ENCODE data around the gene STX1B.

STX1B gene

DNA sequence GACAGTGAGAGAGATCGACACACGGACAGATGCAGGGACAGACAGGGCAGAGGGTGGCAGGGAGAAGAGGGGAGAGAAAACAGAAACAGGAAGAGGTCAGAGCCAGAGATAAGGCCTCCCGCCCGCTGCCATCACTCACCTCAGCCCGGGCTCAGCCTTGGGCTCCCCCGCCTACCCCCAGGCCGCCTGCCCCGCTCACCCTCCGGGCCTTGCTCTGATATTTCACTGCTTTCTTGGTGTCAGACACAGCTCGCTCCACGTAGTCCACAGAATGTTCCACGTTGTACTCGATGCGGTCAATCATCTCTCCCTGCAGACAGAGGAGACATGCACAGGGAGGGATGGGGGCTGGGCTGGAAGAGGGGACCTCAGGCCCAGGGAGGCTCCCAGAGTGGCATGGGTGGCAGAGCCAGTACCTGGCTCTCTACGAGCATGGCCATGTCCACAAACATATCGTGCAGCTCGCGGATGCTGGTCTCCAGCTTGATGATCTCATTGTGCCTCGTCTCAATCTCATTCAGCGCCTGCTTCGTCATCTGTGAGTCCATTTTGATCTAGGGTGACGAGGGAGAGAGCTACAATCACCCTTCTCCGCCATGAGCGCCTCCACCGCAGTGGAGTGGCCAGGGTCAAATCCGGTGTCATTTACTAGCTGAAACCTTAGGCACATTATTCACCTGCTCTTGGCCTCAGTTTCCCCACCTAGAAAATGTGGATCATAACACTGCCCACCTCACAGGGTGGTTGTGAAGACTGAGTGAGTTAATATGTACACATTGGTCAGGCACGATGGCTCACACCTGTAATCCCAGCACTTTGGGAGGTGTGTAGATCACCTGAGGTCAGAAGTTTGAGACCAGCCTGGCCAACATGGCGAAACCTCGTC, 17.3 kb downstream of the STX1B start:
- no peak for DNase-seq

DNA sequence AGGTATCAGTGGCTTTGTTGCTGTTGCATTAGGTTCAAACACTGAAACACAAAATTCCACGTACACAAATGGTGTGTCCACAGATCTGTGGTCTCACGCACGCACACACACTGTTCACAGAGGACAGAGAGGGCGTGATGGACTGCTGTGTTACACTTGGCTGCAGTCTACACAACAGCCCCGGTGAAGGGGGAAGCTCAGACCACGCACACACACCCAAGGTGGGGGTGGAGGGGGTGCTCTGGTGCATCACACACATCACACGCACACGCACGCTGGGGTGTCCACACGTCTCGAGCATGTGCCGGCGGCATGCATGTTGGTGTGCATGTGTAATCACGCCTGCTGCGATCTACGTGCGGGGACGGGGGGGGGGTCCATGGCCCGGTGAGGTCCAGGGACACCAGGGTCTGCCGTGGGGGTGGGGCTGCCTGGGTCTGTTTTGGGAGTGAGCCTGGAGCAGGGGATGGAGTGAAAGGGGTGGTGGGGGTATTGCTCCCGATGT, 18.1 kb downstream of the STX1B start:
- no peak for DNase-seq

- DNase-seq = no peak
Measured at GRCh38 chr16:30991052-30991451, 19.4 kb downstream of the STX1B start.

DNA sequence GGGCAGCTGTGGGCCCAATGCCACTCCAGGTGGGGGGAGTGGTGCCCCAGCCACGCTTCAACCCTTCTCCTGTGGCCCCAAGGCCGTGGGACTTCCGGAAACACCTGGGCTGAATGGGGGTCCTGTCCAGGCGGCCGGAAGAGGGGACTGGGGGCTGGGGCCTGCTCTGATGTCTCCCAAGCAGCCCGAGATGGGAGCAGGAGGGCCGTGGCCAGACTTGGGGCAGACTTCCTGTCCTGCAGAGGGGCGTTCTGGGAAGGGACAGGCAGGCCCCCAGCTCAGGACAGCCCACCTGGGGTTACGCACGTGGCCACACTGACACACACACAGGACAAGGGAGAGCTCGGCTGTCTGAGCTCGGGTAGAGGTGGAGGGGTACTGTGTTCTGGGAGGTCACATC, 20.3 kb downstream of the STX1B start:
- no peak for DNase-seq

DNA sequence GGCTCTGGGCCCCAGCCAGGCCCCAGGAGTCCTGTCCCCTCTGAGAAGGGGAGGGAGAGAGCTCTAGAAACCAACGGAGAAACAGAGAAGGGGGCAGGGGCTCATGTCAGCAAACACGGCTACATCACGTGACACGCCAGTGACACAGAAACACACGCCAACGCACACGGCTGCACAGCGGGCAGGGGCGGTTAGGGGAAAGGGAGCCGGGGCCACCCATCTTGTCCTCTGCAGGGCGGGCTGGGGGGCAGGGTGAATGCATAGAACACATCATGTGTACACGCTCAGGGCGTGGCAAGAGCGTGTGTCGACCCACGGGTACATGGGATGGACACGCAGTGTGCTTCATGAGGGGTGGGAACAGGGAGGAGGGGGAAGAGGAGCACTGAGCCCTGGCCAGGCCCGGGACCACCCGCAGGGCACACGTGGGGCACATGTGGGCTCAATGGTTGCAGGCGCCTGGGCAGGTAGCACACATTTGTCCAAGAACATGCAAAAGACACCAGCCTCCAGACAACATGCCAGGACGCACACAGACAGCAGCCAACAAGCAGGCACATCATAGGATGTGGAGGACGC, 20.9 kb downstream of the STX1B start:
- DNase-seq = no peak

- no peak for DNase-seq
Measured at GRCh38 chr16:30987581-30988190, 22.8 kb downstream of the STX1B start.

DNA sequence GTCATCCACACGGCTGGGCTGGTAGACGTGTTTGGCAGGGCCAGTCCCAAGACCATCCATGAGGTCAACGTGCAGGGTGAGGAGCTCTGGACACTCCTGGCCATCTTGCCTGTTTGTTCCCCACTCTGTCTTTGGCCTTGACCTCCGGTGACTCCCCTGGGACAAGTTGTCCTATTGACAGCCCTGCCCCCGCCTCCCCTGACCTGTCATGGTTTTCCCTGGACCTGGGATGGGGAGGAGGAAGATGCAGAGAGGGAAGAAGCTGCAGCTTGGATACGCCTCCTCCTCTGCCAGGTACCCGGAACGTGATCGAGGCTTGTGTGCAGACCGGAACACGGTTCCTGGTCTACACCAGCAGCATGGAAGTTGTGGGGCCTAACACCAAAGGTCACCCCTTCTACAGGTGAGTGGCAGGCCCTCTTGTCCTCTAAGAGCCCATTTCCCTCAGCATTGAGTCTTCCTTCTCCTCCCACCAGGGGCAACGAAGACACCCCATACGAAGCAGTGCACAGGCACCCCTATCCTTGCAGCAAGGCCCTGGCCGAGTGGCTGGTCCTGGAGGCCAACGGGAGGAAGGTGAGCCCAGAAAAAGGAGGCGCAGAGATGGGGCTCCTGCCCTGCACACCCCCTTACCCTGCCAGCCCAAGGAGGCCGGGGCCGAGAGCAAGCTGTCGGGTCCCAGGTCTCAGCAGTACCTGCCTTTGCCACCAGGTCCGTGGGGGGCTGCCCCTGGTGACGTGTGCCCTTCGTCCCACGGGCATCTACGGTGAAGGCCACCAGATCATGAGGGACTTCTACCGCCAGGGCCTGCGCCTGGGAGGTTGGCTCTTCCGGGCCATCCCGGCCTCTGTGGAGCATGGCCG, 24.1 kb downstream of the STX1B start:
- DNase-seq = no peak

- no peak for DNase-seq
Measured at GRCh38 chr16:30985401-30986128, 24.9 kb downstream of the STX1B start.

GRCh38 chr16:30984669-30985400, 25.6 kb downstream of the STX1B start, which contains the start of gene HSD3B7:
TSS of gene HSD3B7 (plus strand) at chr16:30985207. CDS start at chr16:30985659, 452 bp downstream.
- no peak for DNase-seq

DNA sequence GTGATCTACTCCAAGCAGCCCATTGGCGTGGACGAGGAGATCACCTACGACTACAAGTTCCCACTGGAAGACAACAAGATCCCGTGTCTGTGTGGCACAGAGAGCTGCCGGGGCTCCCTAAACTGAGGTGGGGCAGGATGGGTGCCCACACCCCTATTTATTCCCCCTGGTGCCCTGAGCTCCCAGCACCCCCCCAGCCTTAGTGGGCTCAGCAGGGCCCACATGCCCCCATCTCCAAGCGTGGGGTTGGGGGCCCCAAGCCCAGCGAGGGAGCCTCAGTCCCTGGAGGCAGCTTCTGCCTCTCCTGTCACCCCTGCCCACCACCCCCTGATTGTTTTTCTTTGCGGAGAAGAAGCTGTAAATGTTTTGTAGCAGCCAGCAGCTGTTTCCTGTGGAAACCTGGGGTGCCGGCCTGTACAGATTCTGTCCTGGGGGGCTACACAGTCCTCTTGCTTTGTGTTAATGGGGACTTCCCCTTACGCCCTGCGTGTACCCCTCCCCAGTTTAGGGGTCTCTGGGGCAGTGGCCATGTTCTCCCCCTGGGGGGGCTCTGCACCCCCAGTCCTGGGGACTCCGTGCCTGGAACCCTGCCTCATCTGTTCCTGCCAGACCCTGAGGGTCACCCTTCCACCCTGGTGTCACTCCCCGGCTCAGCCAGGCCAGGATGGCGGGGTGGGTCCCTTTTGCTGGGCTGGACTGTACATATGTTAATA, 26.4 kb downstream of the STX1B start:
- no peak for DNase-seq

- no peak for DNase-seq
Measured at GRCh38 chr16:30983289-30983889, 27.0 kb downstream of the STX1B start.

- no peak for DNase-seq
Measured at GRCh38 chr16:30982548-30983288, 27.7 kb downstream of the STX1B start.

DNA sequence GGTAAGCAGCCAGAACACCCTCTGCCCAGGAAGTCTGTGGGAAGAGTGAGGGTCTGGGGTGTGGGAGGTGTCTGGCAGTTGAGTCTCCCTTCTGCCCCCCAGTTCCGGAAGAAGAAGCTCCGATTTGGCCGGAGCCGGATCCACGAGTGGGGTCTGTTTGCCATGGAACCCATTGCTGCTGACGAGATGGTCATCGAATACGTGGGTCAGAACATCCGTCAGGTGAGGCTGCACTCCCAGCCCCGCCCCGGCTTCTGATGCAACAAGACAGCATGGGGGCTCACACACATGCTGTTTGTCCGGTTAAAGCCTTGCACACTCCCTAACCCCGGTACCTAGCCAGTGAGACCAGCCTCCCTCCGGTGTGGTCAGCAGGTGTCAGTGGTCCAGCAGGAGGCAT, 29.5 kb downstream of the STX1B start:
- no peak for DNase-seq

GRCh38 chr16:30980434-30980833, 30.0 kb downstream of the STX1B start:
- DNase-seq = no peak

GRCh38 chr16:30980023-30980371, 30.4 kb downstream of the STX1B start:
- DNase-seq = no peak

- DNase-seq = no peak
Measured at GRCh38 chr16:30979170-30980022, 31.0 kb downstream of the STX1B start.

GRCh38 chr16:30977502-30977901, 32.9 kb downstream of the STX1B start:
- no peak for DNase-seq

DNA sequence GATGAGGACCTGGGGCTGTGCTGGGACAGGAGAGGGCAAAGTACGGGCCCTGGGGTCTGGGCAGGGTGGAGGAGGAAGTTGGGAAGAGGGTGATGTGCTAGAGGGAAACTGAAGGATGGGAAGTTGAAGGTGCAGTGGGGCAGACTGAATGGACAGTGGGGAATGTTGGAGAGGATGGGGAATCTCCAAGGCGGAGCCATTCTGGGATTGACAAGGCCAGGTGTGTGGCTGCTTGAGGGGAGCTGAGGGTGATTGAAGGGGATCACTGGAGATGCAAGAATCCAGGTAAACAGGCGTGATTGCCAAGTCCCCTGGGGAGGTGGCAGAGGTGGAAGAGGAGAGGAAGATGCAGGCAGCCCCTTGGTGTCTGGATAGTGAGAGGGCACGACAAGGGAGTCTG, 34.0 kb downstream of the STX1B start:
- DNase-seq = no peak

- no peak for DNase-seq
Measured at GRCh38 chr16:30974348-30974747, 36.1 kb downstream of the STX1B start.
